ELR (cell line): ENCODE data around the gene DMTF1.
"Not testable (repeated sequence)": the region's sequence is repeated elsewhere in the genome, so short reads cannot be mapped to it uniquely, and the experiment has no call there.

Source experiments
- DNase-seq: peaks from one replicate; pipeline ENCODE4 v3.0.0-alpha.2; 2015; ENCODE audit warnings: low read depth

The DMTF1 gene

GRCh38 chr7:87225696-87226095 lies 73.4 kb downstream of the DMTF1 start:
- DNase-seq: peak; percentile 74

- no peak for DNase-seq
These were observed 74.2 kb downstream of the DMTF1 start for GRCh38 chr7:87226495-87226894.

- no peak for DNase-seq
These were observed 79.0 kb downstream of the DMTF1 start for GRCh38 chr7:87231258-87231657.

GRCh38 chr7:87231711-87232110 lies 79.5 kb downstream of the DMTF1 start:
- no peak for DNase-seq

GRCh38 chr7:87234949-87235348 lies 82.7 kb downstream of the DMTF1 start:
- peak; percentile 47 for DNase-seq

GRCh38 chr7:87238464-87239051 lies 86.3 kb downstream of the DMTF1 start:
- not testable (repeated sequence) for DNase-seq

GRCh38 chr7:87245671-87246070 lies 93.4 kb downstream of the DMTF1 start:
- not testable (repeated sequence) for DNase-seq
